Endothelial cell of umbilical vein (primary cell): ENCODE results near the gene DIRAS3. TPM values are rescaled to one million over a fixed set of nuclear protein-coding genes. Genes with fewer than 3 reads are reported as not detected.

ENCODE experiments used
- BruUV-seq: library from RNA; stranded (reverse); fragments of 400-500 nt; replicated peaks from 2 replicates; lab custom pipeline; 2021; lab: Mats Ljungman, UMichigan
- CTCF ChIA-PET: fragments of 300-600, 350-600 bp; sonication (Branson Sonifier 250); formaldehyde crosslinking; loops from one replicate; lab custom pipeline; 2021; ENCODE audit warnings: antibody characterized with exemption, inconsistent platforms; lab: Charles Lee
- POLR2A ChIA-PET: fragments of 300-600, 350-600 bp; sonication (Branson Sonifier 250); formaldehyde crosslinking; loops from one replicate; lab custom pipeline; 2021; ENCODE audit warnings: antibody characterized with exemption, inconsistent platforms; lab: Charles Lee
- DNase-seq: peaks from one replicate; pipeline ENCODE4 v3.0.0-alpha.2; 2011; ENCODE audit warnings: low read depth, low spot score
- FAIRE-seq: peaks from 2 replicates; lab custom pipeline; 2011; peaks lifted over from hg19 to GRCh38; lab: Jason Lieb, UNC
- H2AFZ ChIP-seq: 2 replicates; pipeline ENCODE4 v1.6.0; 2012; ENCODE audit warnings: low read depth, low read length, control low read depth, inconsistent platforms
- H3K27ac ChIP-seq: 2 replicates; pipeline ENCODE4 v1.5.1; 2011; ENCODE audit warnings: low read depth, mild to moderate bottlenecking, control low read depth, low read length, moderate library complexity; ENCODE audit not compliant: insufficient read depth
- H3K27me3 ChIP-seq, 2 experiments: 2 replicates each; pipeline versions ENCODE4 v1.6.0 to v1.6.1; 2011; ENCODE audit warnings: low read length in 2 of 2, mixed read lengths in 1 of 2; ENCODE audit not compliant: control insufficient read depth in 2 of 2, insufficient read depth in 2 of 2
- H3K36me3 ChIP-seq, 2 experiments: 2 replicates in 1 of 2; 3 replicates in 1 of 2; pipeline ENCODE4 v1.5.1; 2011; ENCODE audit warnings: low read length in 2 of 2, mild to moderate bottlenecking in 1 of 2, moderate library complexity in 1 of 2; ENCODE audit not compliant: control insufficient read depth in 2 of 2, insufficient read depth in 2 of 2; ENCODE audit errors: extremely low read depth in 1 of 2
- H3K4me1 ChIP-seq: 3 replicates; pipeline ENCODE4 v1.5.1; 2011; ENCODE audit warnings: mild to moderate bottlenecking, low read length; ENCODE audit not compliant: control insufficient read depth, insufficient read depth; ENCODE audit errors: extremely low read depth
- H3K4me2 ChIP-seq: 2 replicates; pipeline ENCODE4 v1.6.1; 2011; ENCODE audit warnings: low read length, control low read depth, mixed read lengths; ENCODE audit not compliant: insufficient read depth
- H3K4me3 ChIP-seq, 3 experiments: fragments of 200-600 bp in 1 of 3; sonication (generic), shearing (Covaris generic) in 1 of 3; replicated peaks in 1 of 3; 2 replicates each; pipeline ENCODE4 v1.5.1; 2011 to 2016; ENCODE audit warnings: control low read depth in 3 of 3, low read length in 3 of 3, mild to moderate bottlenecking in 2 of 3, inconsistent platforms in 1 of 3, low read depth in 1 of 3, moderate library complexity in 1 of 3; ENCODE audit not compliant: insufficient read depth in 1 of 3
- H3K79me2 ChIP-seq: 2 replicates; pipeline ENCODE4 v1.6.0; 2012; ENCODE audit warnings: low read length, inconsistent platforms; ENCODE audit not compliant: control insufficient read depth, insufficient read depth
- H3K9ac ChIP-seq: replicated peaks from 2 replicates; pipeline ENCODE3; 2011; ENCODE audit warnings: low read length, control low read depth; ENCODE audit not compliant: insufficient read depth; ENCODE audit errors: extremely low read depth
- H3K9me1 ChIP-seq: replicated peaks from 3 replicates; pipeline ENCODE4 v1.6.0; 2011; ENCODE audit warnings: mild to moderate bottlenecking, low read length; ENCODE audit not compliant: control insufficient read depth, insufficient read depth; ENCODE audit errors: extremely low read depth
- H3K9me3 ChIP-seq: replicated peaks from 2 replicates; pipeline ENCODE4 v1.5.1; 2012; ENCODE audit warnings: low read length, inconsistent platforms; ENCODE audit not compliant: control insufficient read depth, insufficient read depth
- H4K20me1 ChIP-seq: replicated peaks from 2 replicates; pipeline ENCODE3; 2011; ENCODE audit warnings: mild to moderate bottlenecking, low read length; ENCODE audit not compliant: control insufficient read depth, insufficient read depth; ENCODE audit errors: extremely low read depth
- CTCF ChIP-seq, 2 donors: IDR thresholded peaks; 1 replicate in 1 of 2; 2 replicates in 1 of 2; pipeline ENCODE4 v1.5.1; 2011; ENCODE audit warnings: low read length in 2 of 2, mild to moderate bottlenecking in 2 of 2, moderate library complexity in 2 of 2, control low read depth in 1 of 2, inconsistent platforms in 1 of 2, low read depth in 1 of 2; ENCODE audit not compliant: insufficient read depth in 1 of 2; ENCODE audit errors: extremely low read depth in 1 of 2
- EZH2 ChIP-seq: IDR thresholded peaks from 2 replicates; pipeline ENCODE4 v1.6.1; 2012; ENCODE audit warnings: borderline replicate concordance, low read depth, mild to moderate bottlenecking, moderate library complexity, low read length, inconsistent platforms; ENCODE audit not compliant: severe bottlenecking
- FOS ChIP-seq: IDR thresholded peaks from 2 replicates; pipeline ENCODE4 v1.6.1; 2011; ENCODE audit warnings: mild to moderate bottlenecking, low read length, moderate library complexity, borderline replicate concordance; ENCODE audit not compliant: insufficient read depth
- GATA2 ChIP-seq: IDR thresholded peaks from 2 replicates; pipeline ENCODE4 v1.7.0; 2011; ENCODE audit warnings: low read depth, mild to moderate bottlenecking, moderate library complexity, mixed read lengths, low read length; ENCODE audit not compliant: insufficient read length, insufficient read depth
- JUN ChIP-seq: IDR thresholded peaks from 2 replicates; pipeline ENCODE4 v1.6.1; 2011; ENCODE audit warnings: borderline replicate concordance, low read depth; ENCODE audit not compliant: insufficient read length, insufficient read depth
- MYC ChIP-seq: IDR thresholded peaks from one replicate; pipeline ENCODE4 v1.6.1; 2011; ENCODE audit warnings: mild to moderate bottlenecking, low read depth, low read length
- POLR2A ChIP-seq: IDR thresholded peaks from 2 replicates; pipeline ENCODE4 v1.6.1; 2012; ENCODE audit warnings: low read depth, mild to moderate bottlenecking, control low read depth, low read length
- POLR2AphosphoS5 ChIP-seq: IDR thresholded peaks from 2 replicates; pipeline ENCODE4 v1.6.1; 2012; ENCODE audit warnings: low read depth, mild to moderate bottlenecking, control low read depth, low read length, moderate library complexity; ENCODE audit not compliant: insufficient read depth
- dilution Hi-C: fragments of 300-500 bp; cut with MboI; formaldehyde crosslinking; loops from one replicate; pipeline ENCODE4 v1.15.0; 2019; ENCODE audit warnings: low sequenced_read_pairs; ENCODE audit not compliant: extremely low pct_ligation_motif_present
- intact Hi-C: fragments of 100-400 bp; cut with micrococcal nuclease; formaldehyde crosslinking; loops from one replicate; pipeline ENCODE4 v1.10.0; 2022
- polyA plus RNA-seq, 4 experiments: library from polyadenylated mRNA; depleted of rRNA in 3 of 4; stranded (reverse) in 3 of 4; unstranded in 1 of 4; fragments of >200 nt; gene quantifications; 2 replicates each; pipeline versions ENCODE4 v1.2.1 to v1.2.3, GENCODE V29; 2011 to 2012; ENCODE audit warnings: missing spikeins in 1 of 4
- total RNA-seq: library from RNA; stranded (reverse); gene quantifications from 2 replicates; pipeline ENCODE4 v1.2.3, GENCODE V29; 2021
- TF ChIP-seq, protein P1 (sequence below): IDR thresholded peaks from 2 replicates; pipeline ENCODE4 v1.6.1; 2011; ENCODE audit not compliant: insufficient read depth, insufficient read length

The DIRAS3 gene
- total and polyA plus RNA-seq, 2 donors (not counting 3 experiments of a cell fraction or from before 2014, with no cell fraction given): 1.2 to 7.6 TPM

GRCh38 chr1:68078647-68079046, 28.2 kb upstream of the DIRAS3 start:
- Histone ChIP-seq H3K79me2 (no peaks in the 10 kb centered on the region), H3K4me1 (no peaks in the 10 kb centered on the region), H3K9ac (no peak overlapping the region), H2AFZ (no peak overlapping the region), H4K20me1 (no peaks in the 10 kb centered on the region), H3K9me3 (no peaks in the 10 kb centered on the region), H3K4me2 (no peak overlapping the region), H3K4me3 (no peak overlapping the region), H3K36me3 (no peaks in the 10 kb centered on the region), H3K9me1 (no peaks in the 10 kb centered on the region), H3K27me3 (no peaks in the 10 kb centered on the region), H3K27ac (no peak overlapping the region)
- TF ChIP-seq EZH2: no peak
- TF ChIP-seq, protein P1, sequence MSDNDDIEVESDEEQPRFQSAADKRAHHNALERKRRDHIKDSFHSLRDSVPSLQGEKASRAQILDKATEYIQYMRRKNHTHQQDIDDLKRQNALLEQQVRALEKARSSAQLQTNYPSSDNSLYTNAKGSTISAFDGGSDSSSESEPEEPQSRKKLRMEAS: no peak
- TF ChIP-seq GATA2: no peak
- TF ChIP-seq FOS: no peak
- no peak for TF ChIP-seq MYC
- no peak for TF ChIP-seq POLR2A
- no peak for TF ChIP-seq JUN
- TF ChIP-seq POLR2AphosphoS5: no peak
- no peak for TF ChIP-seq CTCF (IDR thresholded peaks at IDR 0.05; ENCODE audit: extremely low read depth in 1 of 2, insufficient read depth in 1 of 2, low read depth in 1 of 2, low read length in 2 of 2)
- FAIRE-seq (no peak), DNase-seq (no peak)
- intact Hi-C loops: no loop called here
- no TSS peak for BruUV-seq
- ChIA-PET CTCF (interaction anchor here (1.0 kb wide), 1 partner anchor 17 kb away, joined by 3 read pairs; no protein-coding TSS in a partner anchor), POLR2A (no interaction called here)
- dilution Hi-C loops: no loop called here
